CD4-positive, alpha-beta memory T cell (primary cell): ENCODE results near the gene ANKS3. TPM values are rescaled to one million over a fixed set of nuclear protein-coding genes. Genes with fewer than 3 reads are reported as not detected.

Experiments used
- CTCF ChIA-PET: fragments of 350-600 bp; sonication (Branson Sonifier 250); formaldehyde crosslinking; loops from one replicate; lab custom pipeline; 2021; ENCODE audit warnings: inconsistent platforms; ENCODE audit not compliant: partially characterized antibody; lab: Charles Lee
- POLR2A ChIA-PET: fragments of 350-600 bp; sonication (Branson Sonifier 250); formaldehyde crosslinking; loops from one replicate; lab custom pipeline; 2021; ENCODE audit not compliant: partially characterized antibody; lab: Charles Lee
- DNase-seq, 5 donors: peaks; one replicate each; pipeline versions ENCODE4 v3.0.0 to v3.0.0-alpha.2; 2020 to 2022; ENCODE audit warnings: mixed read lengths in 1 of 5
- H3K27ac ChIP-seq: one replicate; pipeline ENCODE4 v1.7.0; 2013; ENCODE audit warnings: low read depth, low read length
- H3K27me3 ChIP-seq: 2 replicates; pipeline ENCODE4 v1.7.0; 2013; ENCODE audit warnings: mild to moderate bottlenecking, low read length, moderate library complexity; ENCODE audit not compliant: insufficient read depth
- H3K36me3 ChIP-seq: 2 replicates; pipeline ENCODE4 v1.7.0; 2013; ENCODE audit warnings: mild to moderate bottlenecking, low read length, moderate library complexity; ENCODE audit not compliant: insufficient read depth
- H3K4me1 ChIP-seq: 2 replicates; pipeline ENCODE4 v1.7.0; 2013; ENCODE audit warnings: mild to moderate bottlenecking, low read length, moderate library complexity; ENCODE audit not compliant: insufficient read depth
- H3K4me3 ChIP-seq, 2 donors: one replicate each; pipeline ENCODE4 v1.7.0; 2013; ENCODE audit warnings: low read length in 2 of 2, mild to moderate bottlenecking in 1 of 2
- H3K9me3 ChIP-seq, 2 donors: one replicate each; pipeline ENCODE4 v1.7.0; 2013; ENCODE audit warnings: low read length in 2 of 2, control low read depth in 1 of 2; ENCODE audit not compliant: control insufficient read depth in 1 of 2
- H3K27ac Mint-ChIP-seq, 7 donors: one replicate each; pipeline ENCODE4 v1.8.0; 2020 to 2021; ENCODE audit warnings: mixed read lengths in 7 of 7, mild to moderate bottlenecking in 6 of 7, inconsistent platforms in 3 of 7, moderate library complexity in 3 of 7
- H3K27me3 Mint-ChIP-seq, 2 donors: one replicate each; pipeline ENCODE4 v1.8.0; 2020 to 2021; ENCODE audit warnings: mixed read lengths in 2 of 2
- H3K36me3 Mint-ChIP-seq, 2 donors: one replicate each; pipeline ENCODE4 v1.8.0; 2020 to 2021; ENCODE audit warnings: mixed read lengths in 2 of 2, inconsistent platforms in 1 of 2, mild to moderate bottlenecking in 1 of 2
- H3K4me1 Mint-ChIP-seq, 4 donors: one replicate each; pipeline ENCODE4 v1.8.0; 2020 to 2021; ENCODE audit warnings: mixed read lengths in 4 of 4, mild to moderate bottlenecking in 1 of 4
- H3K4me3 Mint-ChIP-seq, 8 donors: one replicate each; pipeline ENCODE4 v1.8.0; 2020 to 2021; ENCODE audit warnings: mixed read lengths in 8 of 8, mild to moderate bottlenecking in 7 of 8, moderate library complexity in 6 of 8, inconsistent platforms in 3 of 8
- H3K9me3 Mint-ChIP-seq, 8 donors: one replicate each; pipeline ENCODE4 v1.8.0; 2020 to 2021; ENCODE audit warnings: mixed read lengths in 8 of 8, mild to moderate bottlenecking in 5 of 8, inconsistent platforms in 3 of 8, moderate library complexity in 1 of 8
- intact Hi-C: fragments of 100-400 bp; cut with micrococcal nuclease; formaldehyde crosslinking; loops from one replicate; pipeline ENCODE4 v1.15.1; 2023
- polyA plus RNA-seq, 2 donors: library from polyadenylated mRNA; unstranded; fragments of 300-500 nt; fragmentation: Illumina TruSeq; gene quantifications; one replicate each; pipeline ENCODE4 v1.2.3, GENCODE V29; 2021
- total RNA-seq, 2 experiments: library from RNA; stranded (reverse); gene quantifications; one replicate each; pipeline ENCODE4 v1.2.3, GENCODE V29; 2021

Gene ANKS3
- total and polyA plus RNA-seq, 4 experiments from 2014 or later: 0.91 to 33.9 (median 17.1) TPM

GRCh38 chr16:4660454-4661007, 73.5 kb downstream of the ANKS3 start:
- Histone ChIP-seq H3K9me3 (no peaks in the 10 kb centered on the region), H3K27ac (peak overlapping the region; percentile 49), H3K4me1 (peaks cover 48% of the 10 kb centered on the region), H3K36me3 (peaks cover 13% of the 10 kb centered on the region), H3K4me3 (no peak overlapping the region), H3K27me3 (no peaks in the 10 kb centered on the region)
- Mint-ChIP-seq H3K4me1 (peaks cover 16 to 63% (median 35%) of the 10 kb centered on the region in 4 donors), H3K9me3 (no peaks in the 10 kb centered on the region), H3K27me3 (no peaks in the 10 kb centered on the region), H3K27ac (peak overlapping the region; percentile 81 to 94 (median 90)), H3K36me3 (peaks cover 4 to 29% of the 10 kb centered on the region in 2 donors), H3K4me3 (peak overlapping the region in 5 of 8 donors; percentile 36 to 69 (median 43))
- CTCF ChIA-PET: interaction anchor here (1.5 to 3.3 kb wide), 2 partner anchors 10 to 36 kb away, joined by 7 to 9 read pairs; partner anchors contain the start of gene MGRN1
- intact Hi-C loops: no loop called here
- DNase-seq: peak; percentile 42 to 79 (median 63)
- POLR2A ChIA-PET: interaction anchor here (1.2 to 1.8 kb wide), 8 partner anchors 11 to 122 kb away, joined by 3 to 10 read pairs (median 4); partner anchors contain the start of genes ANKS3, CDIP1, DNAAF8 and MGRN1

- intact Hi-C loops: no loop called here
- peaks cover 12 to 54% (median 29%) of the 10 kb centered on the region in 4 donors for H3K4me1 Mint-ChIP-seq
- H3K9me3 Mint-ChIP-seq: no peaks in the 10 kb centered on the region
- Histone ChIP-seq H3K9me3 (no peaks in the 10 kb centered on the region), H3K4me3 (no peak overlapping the region), H3K27me3 (no peaks in the 10 kb centered on the region), H3K27ac (peak overlapping the region; percentile 49), H3K36me3 (peaks cover 19% of the 10 kb centered on the region), H3K4me1 (peaks cover 39% of the 10 kb centered on the region)
- H3K4me3 Mint-ChIP-seq: peak overlapping the region in 3 of 8 donors; percentile 20 to 61 (median 46)
- POLR2A ChIA-PET: interaction anchor here (0.5 to 1.8 kb wide), 7 partner anchors 12 to 121 kb away, joined by 3 to 7 read pairs (median 4); partner anchors contain the start of genes ANKS3, CDIP1, DNAAF8 and MGRN1
- CTCF ChIA-PET: interaction anchor here (1.0 to 3.3 kb wide), 3 partner anchors 9 to 35 kb away, joined by 3 to 9 read pairs (median 7); partner anchors contain the start of gene MGRN1
- peaks cover 4 to 28% of the 10 kb centered on the region in 2 donors for H3K36me3 Mint-ChIP-seq
- peak overlapping the region; percentile 77 to 94 (median 89) for H3K27ac Mint-ChIP-seq
- no peak for DNase-seq
- H3K27me3 Mint-ChIP-seq: no peaks in the 10 kb centered on the region
Measured at GRCh38 chr16:4659363-4660353, 74.4 kb downstream of the ANKS3 start.

- H3K27ac ChIP-seq: no peak overlapping the region
- peak overlapping the region in 1 of 8 donors; percentile 26 for H3K4me3 Mint-ChIP-seq
- H3K27me3 Mint-ChIP-seq: no peaks in the 10 kb centered on the region
- H3K4me1 Mint-ChIP-seq: peaks cover 5 to 35% (median 15%) of the 10 kb centered on the region in 4 donors
- DNase-seq: no peak
- no peaks in the 10 kb centered on the region for H3K27me3 ChIP-seq
- CTCF ChIA-PET: no interaction called here
- intact Hi-C loops: no loop called here
- H3K9me3 Mint-ChIP-seq: no peaks in the 10 kb centered on the region
- H3K9me3 ChIP-seq: no peaks in the 10 kb centered on the region
- H3K36me3 ChIP-seq: peaks cover 20% of the 10 kb centered on the region
- peaks cover 24% of the 10 kb centered on the region for H3K4me1 ChIP-seq
- H3K36me3 Mint-ChIP-seq: peaks cover 8 to 31% of the 10 kb centered on the region in 2 donors
- H3K4me3 ChIP-seq: no peak overlapping the region
- POLR2A ChIA-PET: no interaction called here
- H3K27ac Mint-ChIP-seq: peak overlapping the region in 1 of 7 donors; percentile 25
Measured at GRCh38 chr16:4656695-4657686, 77.1 kb downstream of the ANKS3 start.

GRCh38 chr16:4656221-4656620, 77.8 kb downstream of the ANKS3 start:
- peak overlapping the region in 2 of 7 donors; percentile 25 to 63 for H3K27ac Mint-ChIP-seq
- H3K27me3 ChIP-seq: no peaks in the 10 kb centered on the region
- H3K4me3 Mint-ChIP-seq: no peak overlapping the region
- peaks cover 23% of the 10 kb centered on the region for H3K36me3 ChIP-seq
- no peak overlapping the region for H3K4me3 ChIP-seq
- no peak overlapping the region for H3K27ac ChIP-seq
- H3K4me1 Mint-ChIP-seq: peaks cover 5 to 28% (median 13%) of the 10 kb centered on the region in 4 donors
- no peaks in the 10 kb centered on the region for H3K27me3 Mint-ChIP-seq
- no peak for DNase-seq
- peaks cover 8 to 38% of the 10 kb centered on the region in 2 donors for H3K36me3 Mint-ChIP-seq
- ChIA-PET CTCF (interaction anchor here (0.8 kb wide), 1 partner anchor 32 kb away, joined by 3 read pairs; no protein-coding TSS in a partner anchor), POLR2A (no interaction called here)
- peaks cover 20% of the 10 kb centered on the region for H3K4me1 ChIP-seq
- no peaks in the 10 kb centered on the region for H3K9me3 Mint-ChIP-seq
- intact Hi-C loops: no loop called here
- no peaks in the 10 kb centered on the region for H3K9me3 ChIP-seq

GRCh38 chr16:4655801-4656200, 78.3 kb downstream of the ANKS3 start:
- intact Hi-C loops: no loop called here
- H3K27ac Mint-ChIP-seq: peak overlapping the region in 1 of 7 donors; percentile 63
- POLR2A ChIA-PET: no interaction called here

GRCh38 chr16:4654964-4655590, 79.0 kb downstream of the ANKS3 start:
- Histone ChIP-seq H3K27me3 (no peaks in the 10 kb centered on the region), H3K27ac (no peak overlapping the region), H3K4me3 (no peak overlapping the region), H3K4me1 (peaks cover 12% of the 10 kb centered on the region), H3K36me3 (peaks cover 23% of the 10 kb centered on the region), H3K9me3 (no peaks in the 10 kb centered on the region)
- ChIA-PET CTCF (no interaction called here), POLR2A (no interaction called here)
- peaks cover 4 to 24% (median 10%) of the 10 kb centered on the region in 4 donors for H3K4me1 Mint-ChIP-seq
- H3K27me3 Mint-ChIP-seq: no peaks in the 10 kb centered on the region
- no peak for DNase-seq
- peak overlapping the region in 1 of 7 donors; percentile 51 for H3K27ac Mint-ChIP-seq
- intact Hi-C loops: no loop called here
- no peak overlapping the region for H3K4me3 Mint-ChIP-seq
- peaks cover 12 to 48% of the 10 kb centered on the region in 2 donors for H3K36me3 Mint-ChIP-seq
- H3K9me3 Mint-ChIP-seq: no peaks in the 10 kb centered on the region

More at GRCh38 chr16:4655801-4656200, 78.3 kb downstream of the ANKS3 start:
- peaks cover 8 to 42% of the 10 kb centered on the region in 2 donors for H3K36me3 Mint-ChIP-seq
- Histone ChIP-seq H3K9me3 (no peaks in the 10 kb centered on the region), H3K4me3 (no peak overlapping the region), H3K4me1 (peaks cover 16% of the 10 kb centered on the region), H3K36me3 (peaks cover 23% of the 10 kb centered on the region), H3K27me3 (no peaks in the 10 kb centered on the region), H3K27ac (no peak overlapping the region)
- DNase-seq: no peak
- H3K4me1 Mint-ChIP-seq: peaks cover 3 to 24% (median 10%) of the 10 kb centered on the region in 4 donors
- CTCF ChIA-PET: interaction anchor here (0.8 kb wide), 1 partner anchor 32 kb away, joined by 3 read pairs; no protein-coding TSS in a partner anchor
- H3K4me3 Mint-ChIP-seq: no peak overlapping the region
- H3K9me3 Mint-ChIP-seq: no peaks in the 10 kb centered on the region
- H3K27me3 Mint-ChIP-seq: no peaks in the 10 kb centered on the region
